ENCODE data around the gene PHACTR4.

- TF ChIP-seq CTCF (conservative IDR thresholded peaks at IDR 0.05; ENCODE audit: low read depth, low read length) (no peak), RCOR1 (IDR thresholded peaks at IDR 0.05; ENCODE audit: insufficient replicate concordance, low read length) (no peak), POLR2A (IDR thresholded peaks at IDR 0.05; ENCODE audit: low read depth, low read length) (no peak)
Measured at GRCh38 chr1:28451011-28451410, 81.5 kb downstream of the PHACTR4 start.
